Sciatic nerve (tissue), 2 donors: ENCODE data around the gene WNK2. TPM values are rescaled to one million over a fixed set of nuclear protein-coding genes. Genes with fewer than 3 reads are reported as not detected.

Experiments
- ATAC-seq: fragments of 200-7000 bp; cut with Tn5 transposase; one replicate; pipeline ENCODE4 v1.9.1; 2020; ENCODE audit warnings: mild to moderate bottlenecking, moderate library complexity
- DNase-seq: peaks from one replicate; pipeline ENCODE4 v3.0.0-alpha.2; 2020; ENCODE audit warnings: low spot score
- intact Hi-C: fragments of 100-400 bp; cut with DNase I; formaldehyde crosslinking; loops from one replicate; pipeline ENCODE4 v1.14.2; 2022
- total RNA-seq: library from RNA; stranded (reverse); fragmentation: NEBNext Ultra II Directional; extraction: Animal tissue kit (Norgen Biotek cat#: 25700); gene quantifications from one replicate; pipeline ENCODE4 v1.2.1, GENCODE V29; 2021
- donor health status: DM: no; HTN: no; CAD: no.
- donor health status: DM: no; HTN: no; CAD: no.

Gene WNK2
- total RNA-seq, 1 donor from 2014 or later = 6.6 TPM

DNA sequence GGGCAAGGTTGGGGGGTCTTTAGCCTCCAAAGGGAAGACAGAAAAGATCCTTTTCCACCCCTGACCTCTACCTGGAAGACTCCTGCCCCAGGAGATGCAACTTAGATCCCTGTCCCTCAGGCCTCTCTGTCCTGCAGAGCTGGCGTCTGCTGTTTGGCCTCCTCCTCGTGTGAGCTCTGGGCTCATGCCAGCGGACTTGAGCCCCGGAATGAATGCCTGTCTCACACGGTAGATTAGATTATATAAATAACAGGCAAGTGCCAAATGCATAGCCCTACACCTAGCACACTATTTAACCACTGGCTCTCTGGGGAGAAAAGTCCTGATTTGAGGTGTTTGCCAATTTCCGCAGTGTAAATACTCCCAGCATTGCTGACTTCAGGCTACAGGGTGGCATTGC is 1.4 kb upstream of the WNK2 start:
- no peak for ATAC-seq
- intact Hi-C loops = no loop called here
- DNase-seq = no peak

DNA sequence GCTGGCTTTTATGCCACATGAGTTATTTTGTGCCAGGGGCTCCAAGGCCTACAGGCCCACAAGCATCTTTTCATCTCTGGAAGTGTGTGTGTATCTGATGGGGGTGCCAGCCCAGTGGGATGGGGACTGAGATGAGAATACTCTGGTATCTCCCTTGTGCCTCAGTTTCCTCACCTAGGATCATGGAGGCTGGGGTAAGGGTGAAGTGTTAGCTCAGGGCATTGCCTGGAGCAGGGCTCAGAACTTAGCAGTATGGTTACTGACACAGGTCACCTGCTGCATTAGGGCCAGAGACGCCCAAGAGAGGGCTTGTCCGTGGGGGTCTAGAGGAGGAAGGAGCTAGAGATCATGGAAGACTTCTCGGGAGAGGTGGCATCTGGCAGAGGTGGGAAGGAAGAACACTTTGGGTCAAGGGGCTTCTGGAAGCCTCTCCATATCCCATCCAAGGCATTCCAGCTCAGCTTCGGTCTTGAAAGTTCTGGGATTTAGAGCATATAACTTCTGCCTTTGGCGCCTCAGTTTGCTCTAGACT is 742 bp upstream of the WNK2 start:
- DNase-seq (no peak), ATAC-seq (no peak)
- intact Hi-C loops = no loop called here

DNA sequence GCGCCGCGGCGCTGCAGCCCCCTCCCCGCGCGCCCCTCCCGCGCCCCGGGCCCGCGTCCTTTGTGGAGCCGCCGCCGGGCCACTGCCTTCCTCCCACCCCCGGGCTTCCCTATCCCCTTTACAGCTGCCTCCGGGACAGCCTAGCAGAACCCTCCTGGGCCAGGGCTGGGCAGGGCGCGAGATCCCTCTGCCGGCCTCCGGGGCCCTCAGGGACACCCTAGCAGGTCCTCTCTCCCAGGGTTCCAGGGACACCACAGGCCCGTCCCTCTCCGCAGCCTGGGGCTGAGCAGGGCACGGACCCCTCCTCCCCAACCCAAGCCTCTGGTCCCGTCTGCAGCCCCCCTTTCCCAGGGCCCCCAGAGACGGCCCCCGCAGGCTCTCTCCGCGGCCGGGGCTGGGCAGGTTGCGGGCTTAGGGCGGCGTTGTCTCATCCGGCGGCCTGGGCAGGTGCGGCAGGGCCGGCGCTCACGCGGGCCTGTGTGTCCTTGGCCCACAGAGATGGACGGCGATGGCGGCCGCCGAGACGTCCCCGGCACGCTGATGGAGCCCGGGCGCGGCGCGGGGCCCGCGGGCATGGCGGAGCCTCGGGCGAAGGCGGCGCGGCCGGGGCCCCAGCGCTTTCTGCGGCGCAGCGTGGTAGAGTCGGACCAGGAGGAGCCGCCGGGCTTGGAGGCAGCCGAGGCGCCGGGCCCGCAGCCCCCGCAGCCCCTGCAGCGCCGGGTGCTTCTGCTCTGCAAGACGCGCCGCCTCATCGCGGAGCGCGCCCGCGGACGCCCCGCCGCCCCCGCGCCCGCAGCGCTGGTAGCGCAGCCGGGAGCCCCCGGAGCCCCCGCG is 710 bp downstream of the WNK2 start:
- intact Hi-C loops = no loop called here
- DNase-seq = no peak
- no peak for ATAC-seq

DNA sequence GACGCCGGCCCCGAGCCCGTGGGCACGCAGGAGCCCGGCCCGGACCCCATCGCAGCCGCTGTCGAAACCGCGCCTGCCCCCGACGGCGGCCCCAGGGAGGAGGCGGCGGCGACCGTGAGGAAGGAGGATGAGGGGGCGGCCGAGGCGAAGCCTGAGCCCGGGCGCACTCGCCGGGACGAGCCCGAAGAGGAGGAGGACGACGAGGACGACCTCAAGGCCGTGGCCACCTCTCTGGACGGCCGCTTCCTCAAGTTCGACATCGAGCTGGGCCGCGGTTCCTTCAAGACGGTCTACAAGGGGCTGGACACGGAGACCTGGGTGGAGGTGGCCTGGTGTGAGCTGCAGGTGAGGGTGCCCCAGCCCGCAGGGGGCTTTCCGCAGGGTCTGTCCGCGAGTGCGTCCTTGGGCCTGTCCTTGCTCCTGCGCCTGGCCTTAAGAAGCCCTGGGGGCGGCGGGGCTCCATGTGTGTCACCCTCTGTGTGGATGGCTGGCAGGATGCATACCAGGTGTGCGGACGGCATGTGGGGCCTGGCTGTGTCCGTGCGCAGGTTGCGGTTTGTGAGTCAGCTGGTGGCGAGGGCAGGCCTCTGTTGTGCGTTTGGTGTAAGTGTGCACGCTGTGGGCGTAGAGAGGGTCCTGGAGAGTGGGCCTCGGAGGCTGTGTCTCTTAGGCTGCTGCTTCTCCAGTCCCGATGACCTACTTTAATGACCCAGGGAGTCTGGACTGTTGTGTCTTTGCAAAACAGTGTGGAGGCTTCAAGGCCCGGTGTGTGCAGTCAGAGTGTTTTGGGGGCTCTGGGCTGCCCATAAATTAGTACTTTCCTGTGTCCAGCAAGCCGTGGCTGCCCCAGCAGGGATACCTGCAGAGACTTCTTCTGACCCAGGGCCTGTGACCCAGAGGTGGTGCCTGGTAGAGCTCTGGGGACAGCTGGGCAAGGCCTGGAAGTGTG is 1.6 kb downstream of the WNK2 start:
- no peak for ATAC-seq
- intact Hi-C loops = no loop called here

DNA sequence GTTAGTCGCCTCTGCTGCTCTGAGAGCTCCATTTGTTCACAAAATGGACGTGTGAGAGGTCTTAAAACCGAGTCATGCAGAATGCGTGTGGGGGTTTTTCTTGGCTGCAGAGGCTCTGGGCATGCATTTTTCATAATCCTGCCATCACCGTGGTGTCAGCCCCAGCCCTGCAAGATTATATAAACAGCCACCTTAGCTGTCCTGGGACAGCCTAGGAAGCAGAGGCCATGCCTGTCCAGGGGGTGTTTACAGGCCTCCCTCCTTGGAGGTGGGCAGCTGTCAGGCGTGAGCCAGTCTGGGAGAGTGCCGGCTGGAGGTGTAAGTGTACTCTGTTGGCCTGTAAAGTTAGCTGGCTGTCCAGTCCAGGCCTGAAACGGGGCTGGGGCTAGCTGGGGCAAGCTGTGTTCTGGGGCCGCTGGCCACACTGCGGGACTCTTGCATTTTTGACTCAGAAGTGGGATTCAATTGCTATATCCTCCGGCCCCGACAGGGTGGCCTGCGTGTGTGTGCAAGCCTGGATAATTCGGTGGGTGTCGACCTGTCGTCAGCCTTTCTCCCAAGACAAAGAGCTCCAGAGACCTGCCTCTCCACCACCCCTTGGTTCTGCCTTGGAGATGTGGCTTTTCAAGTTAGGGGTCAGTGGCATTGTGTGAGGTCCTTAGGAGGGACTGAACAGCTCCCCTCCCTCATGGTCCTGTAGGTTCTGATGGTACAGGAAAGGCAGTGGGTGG is 2.4 kb downstream of the WNK2 start:
- intact Hi-C loops = no loop called here
- DNase-seq (no peak), ATAC-seq (no peak)

More for the DNA sequence above, 1.6 kb downstream of the WNK2 start:
- DNase-seq = no peak

DNA sequence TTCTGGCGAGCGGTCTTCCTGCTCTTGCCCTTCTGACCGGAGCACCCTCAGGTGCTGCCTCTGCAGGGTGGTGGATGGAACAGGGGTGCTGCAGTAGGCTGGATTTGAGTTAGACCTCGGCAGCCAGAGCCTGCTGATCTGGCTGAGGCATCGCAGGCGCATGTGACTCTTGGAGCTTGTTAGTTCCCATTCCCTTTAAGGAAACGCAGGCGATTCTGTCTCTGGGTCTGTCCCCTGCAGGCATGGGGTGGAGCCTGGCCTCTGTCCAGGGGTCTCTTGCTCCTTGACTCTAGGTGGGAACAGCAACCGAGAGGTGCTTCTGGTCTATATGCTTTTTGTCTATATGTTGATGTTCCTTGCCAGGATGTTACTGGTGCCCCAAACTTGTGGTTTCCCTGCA is 3.1 kb downstream of the WNK2 start:
- intact Hi-C loops = no loop called here
- DNase-seq (no peak), ATAC-seq (no peak)

DNA sequence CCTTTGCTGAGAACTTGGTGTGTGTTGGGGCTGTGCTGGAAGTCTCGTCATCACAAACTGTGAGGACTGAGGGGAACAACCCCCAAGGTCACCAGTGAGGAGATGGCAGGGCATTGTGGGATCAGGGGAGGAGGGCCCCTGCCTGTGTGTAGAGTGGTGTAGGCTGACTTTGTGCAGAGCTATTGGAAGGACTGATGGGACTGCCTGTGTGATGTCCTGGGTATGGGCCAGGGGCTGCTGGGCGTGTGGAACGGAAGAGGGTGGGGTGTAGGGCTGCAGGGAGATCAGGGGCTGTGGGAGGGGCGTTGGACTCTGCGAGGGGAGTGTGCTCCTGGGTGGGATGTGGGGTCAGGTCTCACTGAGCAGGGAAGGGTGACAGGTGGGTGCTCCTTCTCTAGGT is 3.6 kb downstream of the WNK2 start:
- intact Hi-C loops = no loop called here
- ATAC-seq (no peak), DNase-seq (no peak)

DNA sequence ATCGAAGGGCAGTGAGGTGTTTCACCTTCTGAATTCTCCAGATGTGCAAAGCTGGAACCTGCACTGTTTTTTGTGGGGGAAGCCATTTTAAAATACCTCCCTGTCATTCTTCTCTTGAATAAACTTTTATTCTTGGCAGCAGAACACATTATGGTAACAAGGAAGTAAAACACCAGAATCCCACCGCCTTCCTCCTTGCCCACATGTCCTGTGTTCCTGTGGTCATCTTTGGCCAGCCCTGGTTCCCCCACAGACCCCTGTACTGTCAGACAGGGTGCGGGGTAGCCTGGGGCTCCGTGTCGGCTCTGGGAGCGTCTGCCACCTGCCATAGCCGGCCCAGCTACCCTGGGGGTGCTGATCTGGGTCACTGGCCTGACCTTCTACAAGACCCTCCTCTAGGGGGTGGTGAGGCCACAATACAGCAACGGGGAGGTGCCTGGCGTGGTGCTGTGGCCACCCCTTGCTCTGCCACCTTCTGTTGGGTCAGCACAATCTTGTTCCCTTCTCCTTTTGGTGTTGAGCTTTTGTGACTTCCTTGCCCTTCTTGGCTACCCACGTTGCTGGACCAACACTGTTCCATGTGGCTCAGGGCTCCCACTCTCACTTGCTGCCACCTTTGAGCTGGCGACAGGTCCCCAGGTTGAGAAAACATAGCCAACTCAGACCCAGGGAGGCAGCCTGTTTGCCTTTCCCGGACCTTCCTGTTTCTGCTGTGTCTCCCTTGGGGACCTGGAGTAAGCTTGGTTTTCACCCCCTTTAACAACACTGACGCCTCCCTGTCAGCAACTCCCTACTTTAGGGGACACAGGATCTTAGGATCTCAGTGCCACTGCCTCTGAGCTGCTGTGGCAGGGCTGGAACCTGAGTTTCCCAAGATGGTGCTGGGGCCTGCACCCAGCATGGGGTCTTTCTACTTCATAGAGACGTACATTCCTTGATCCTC is 4.8 kb downstream of the WNK2 start:
- no peak for DNase-seq
- intact Hi-C loops = no loop called here
- no peak for ATAC-seq

DNA sequence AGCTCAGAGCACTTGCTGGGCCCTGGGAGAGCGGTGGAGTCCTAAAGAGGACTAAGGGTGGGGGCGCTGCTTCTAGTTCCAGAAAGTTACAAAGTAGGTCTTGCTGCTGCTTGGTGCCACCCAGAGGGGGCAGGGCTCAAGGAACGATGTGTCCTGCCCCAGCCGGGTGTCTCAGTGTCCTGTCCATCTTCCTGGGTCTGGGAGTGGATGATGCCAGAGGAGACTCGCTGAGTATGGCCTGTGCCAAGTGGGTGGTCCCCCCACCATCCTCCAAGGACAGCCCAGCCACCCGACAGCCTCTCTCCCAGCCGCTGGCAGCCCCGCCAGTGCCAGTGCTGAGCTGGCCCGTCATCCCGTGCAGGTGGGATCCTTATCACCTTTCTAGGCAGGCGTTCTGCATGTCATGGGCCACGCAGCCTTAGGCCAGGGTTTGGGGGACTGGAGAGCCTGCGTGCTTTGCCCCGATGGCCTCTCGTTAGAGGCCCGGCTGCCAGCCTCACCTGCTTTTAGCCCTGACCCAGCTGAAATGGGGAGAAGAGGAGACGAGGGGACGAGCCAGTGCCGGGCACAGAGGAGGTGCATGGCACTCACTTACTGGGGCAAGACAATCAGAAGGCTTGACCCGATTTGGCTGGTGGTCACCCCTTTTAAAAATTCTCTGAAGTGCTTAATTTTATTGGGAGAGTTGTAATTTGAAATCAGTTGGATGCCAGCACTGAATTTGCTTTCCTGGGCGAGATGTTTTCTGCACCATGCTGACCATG is 5.6 kb downstream of the WNK2 start:
- intact Hi-C loops = no loop called here
- DNase-seq = no peak
- no peak for ATAC-seq

DNA sequence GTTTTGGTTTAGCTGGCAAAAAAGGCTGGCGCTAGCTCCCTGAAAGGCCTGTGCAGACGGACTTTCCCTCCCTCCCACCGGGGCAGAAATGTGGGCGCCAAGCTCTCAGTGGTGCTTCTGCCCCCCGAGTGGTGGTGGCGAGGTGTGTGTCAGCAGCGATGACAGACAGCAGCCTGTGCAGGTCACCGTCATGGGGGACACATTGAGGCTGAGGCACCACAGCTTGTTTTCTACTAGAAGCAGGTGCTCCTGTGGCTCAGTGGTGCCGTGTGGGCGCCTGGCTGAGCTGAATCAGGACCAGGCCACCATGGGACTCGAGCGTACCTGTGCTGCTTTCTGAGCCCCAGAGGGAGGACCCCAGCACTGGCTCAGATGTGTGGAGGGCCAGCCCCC is 6.2 kb downstream of the WNK2 start:
- DNase-seq = no peak
- ATAC-seq = no peak
- intact Hi-C loops = no loop called here

DNA sequence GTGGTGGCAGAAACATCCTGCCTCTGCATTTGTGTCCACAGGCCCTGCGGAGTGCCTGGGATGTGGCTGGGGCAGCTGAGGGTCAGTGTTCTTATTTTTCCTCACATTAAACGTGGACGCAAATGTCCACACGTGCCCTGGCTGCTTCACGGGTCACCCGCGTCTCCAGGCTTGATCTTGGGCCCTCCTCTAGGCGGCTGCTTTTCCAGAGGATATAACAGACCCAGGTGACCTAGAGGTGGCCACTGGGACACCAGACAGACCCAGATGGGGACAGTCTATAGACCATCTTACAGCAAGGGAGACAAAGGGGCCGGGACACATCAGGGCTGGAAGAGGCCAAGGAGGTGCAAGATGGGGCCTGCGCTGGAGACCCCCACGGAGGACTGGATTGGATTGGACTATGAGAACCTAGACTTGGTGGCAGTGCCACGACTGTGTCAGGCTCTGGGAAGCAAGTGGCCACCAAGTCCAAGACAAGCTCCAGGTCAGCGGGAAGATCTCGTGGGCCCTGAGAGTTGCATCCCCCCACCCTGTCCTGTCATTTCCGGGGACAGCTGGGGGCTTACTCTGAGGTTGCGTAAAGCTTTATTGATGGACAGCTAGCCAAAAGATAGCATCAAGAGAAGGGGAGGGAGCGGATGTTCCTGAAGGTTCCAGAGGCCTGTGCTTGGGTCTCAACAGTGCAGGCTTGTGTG is 6.9 kb downstream of the WNK2 start:
- intact Hi-C loops = no loop called here
- no peak for DNase-seq
- ATAC-seq = no peak

DNA sequence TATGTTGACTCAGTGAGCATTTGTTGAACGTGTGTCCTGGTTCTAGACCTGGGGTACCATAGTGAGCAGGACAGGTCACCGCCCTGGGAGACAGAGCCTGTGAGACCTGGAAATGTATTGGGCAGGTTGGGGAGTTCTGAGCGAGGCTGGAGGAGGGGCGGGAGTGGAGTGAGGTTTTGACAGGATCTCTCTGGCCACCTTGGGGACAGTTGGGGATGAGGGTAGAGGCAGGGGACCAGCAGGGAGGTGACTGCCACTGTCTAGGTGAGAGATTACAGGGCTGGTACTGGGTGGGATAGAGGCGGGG is 7.4 kb downstream of the WNK2 start:
- intact Hi-C loops = no loop called here
- no peak for ATAC-seq

DNA sequence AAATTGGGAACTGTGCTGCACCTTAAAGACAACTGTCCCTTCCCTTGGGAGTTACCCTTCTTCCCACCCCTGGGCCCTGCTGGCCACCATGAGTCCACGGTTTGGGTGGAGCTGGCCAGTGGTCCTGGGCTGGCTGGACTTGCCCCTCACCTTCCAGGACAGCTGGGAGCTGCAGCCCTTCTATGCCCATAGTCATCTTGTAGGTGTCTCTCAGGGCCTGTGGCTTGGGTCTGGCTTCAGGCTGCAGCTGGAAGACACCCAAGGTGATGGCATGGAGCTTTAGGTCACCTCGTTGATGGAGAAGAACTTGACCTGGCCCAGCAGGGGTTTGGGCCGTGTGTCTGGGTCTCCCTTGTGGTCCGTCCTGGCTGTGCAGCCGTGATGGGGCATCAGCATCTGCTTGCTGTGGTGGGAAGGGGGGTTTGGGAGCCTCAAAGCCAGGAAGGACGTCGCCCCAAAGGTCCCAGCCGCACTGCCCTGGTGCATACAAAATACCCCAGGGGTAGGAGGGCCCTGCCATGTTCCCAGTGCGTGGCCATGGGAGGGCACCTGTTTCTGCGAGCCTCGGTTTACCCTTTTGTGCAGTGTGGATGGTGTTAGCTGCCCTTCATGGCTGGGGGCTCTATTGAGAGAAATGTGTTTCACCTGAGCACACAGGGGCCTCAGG is 8.9 kb downstream of the WNK2 start:
- intact Hi-C loops = no loop called here
- ATAC-seq (no peak), DNase-seq (no peak)

More for the DNA sequence above, 7.4 kb downstream of the WNK2 start:
- DNase-seq = no peak

DNA sequence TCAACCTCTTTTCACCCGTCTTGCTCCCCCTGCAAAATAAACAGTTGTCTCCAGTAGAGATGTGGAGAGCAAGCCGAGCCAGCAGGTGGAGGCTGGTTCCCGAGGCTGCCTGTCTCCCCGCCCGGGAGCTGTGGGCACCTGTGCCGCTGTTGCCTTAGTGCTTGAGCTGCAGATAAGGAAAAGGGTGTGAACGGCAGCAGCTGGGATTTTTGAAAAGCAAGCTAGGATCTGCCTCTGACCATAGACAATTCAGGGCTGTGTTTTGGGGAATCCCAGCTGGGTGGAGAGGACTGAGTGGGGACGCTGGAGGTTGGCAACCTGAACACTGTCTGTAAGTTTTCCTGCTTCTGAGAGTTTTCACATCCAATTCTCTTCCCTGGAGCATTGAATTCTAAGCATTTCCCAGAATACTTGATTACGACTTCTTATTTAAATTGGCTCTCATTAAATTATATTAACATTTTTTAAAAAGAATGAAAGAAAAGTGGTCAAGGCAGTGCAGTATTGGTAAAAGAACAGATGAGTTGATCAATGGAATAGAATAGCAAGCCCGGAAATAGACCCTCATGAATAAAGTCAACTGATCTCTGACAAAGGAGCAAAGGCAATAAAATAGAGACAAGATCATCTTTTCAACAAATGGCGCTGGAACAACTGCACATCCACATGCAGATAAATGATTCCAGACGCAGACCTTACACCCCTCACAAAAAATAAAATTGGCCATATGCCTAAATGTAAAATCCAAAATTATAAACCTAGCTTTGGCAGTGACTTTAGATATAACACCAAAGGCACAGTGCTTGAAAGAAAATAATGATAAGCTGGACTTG is 9.7 kb downstream of the WNK2 start:
- ATAC-seq (no peak), DNase-seq (no peak)
- intact Hi-C loops = no loop called here

DNA sequence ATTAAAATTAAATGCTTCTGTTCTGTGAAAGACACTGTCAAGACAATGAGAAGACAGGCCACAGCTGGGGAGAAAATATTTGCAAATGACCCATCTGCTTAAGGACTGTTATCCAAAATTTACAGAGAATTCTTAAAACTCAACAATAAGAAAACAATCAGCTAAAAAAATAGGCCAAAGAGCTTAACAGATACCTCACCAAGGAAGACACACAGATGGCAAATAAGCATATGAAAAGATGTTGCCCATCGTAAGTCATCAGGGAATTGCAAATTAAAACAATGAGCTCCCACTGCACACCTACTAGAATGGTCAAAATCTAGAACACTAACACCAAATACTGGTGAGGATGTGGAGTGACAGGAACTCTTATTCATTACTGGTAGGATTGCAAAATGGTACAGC is 10.3 kb downstream of the WNK2 start:
- ATAC-seq (no peak), DNase-seq (no peak)
- intact Hi-C loops = no loop called here

DNA sequence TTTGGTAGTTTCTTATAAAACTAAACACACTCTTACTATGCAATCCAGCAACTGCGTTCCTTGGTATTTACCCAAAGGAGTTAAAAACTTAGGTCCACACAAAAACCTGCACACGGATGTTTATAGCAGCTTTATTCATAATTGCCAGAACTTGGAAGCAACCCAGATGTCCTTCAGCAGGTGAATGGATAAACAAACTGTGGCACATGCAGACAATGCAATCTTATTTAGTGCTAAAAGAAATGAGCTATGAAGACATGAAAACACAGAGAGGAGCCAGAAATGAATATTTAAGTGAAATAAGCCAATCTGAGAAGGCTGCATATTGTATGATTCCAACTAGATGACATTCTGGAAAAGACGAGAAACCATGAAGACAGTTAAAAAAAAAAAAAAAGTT is 10.7 kb downstream of the WNK2 start:
- intact Hi-C loops = loop anchor here (1.0 kb wide), 1 partner anchor 21 kb away; no protein-coding TSS in a partner anchor
- DNase-seq (no peak), ATAC-seq (no peak)
